Calu3 (cell line): Measurements from ENCODE around the gene SNX32. TPM values are rescaled to one million over a fixed set of nuclear protein-coding genes. Genes with fewer than 3 reads are reported as not detected.

ENCODE experiments used
- BruUV-seq: library from RNA; stranded (reverse); fragments of 400-500 nt; replicated peaks from 2 replicates; lab custom pipeline; 2021; lab: Mats Ljungman, UMichigan
- CTCF ChIA-PET: fragments of 300-600 bp; sonication (Branson Sonifier 250); formaldehyde crosslinking; loops from one replicate; lab custom pipeline; 2022; ENCODE audit warnings: antibody characterized with exemption; lab: Charles Lee
- DNase-seq: peaks from one replicate; pipeline ENCODE4 v3.0.0; 2022
- H3K27ac Mint-ChIP-seq: one replicate; pipeline ENCODE4 v1.8.0; 2022; ENCODE audit warnings: mixed read lengths; ENCODE audit not compliant: unreplicated experiment
- H3K27me3 Mint-ChIP-seq: one replicate; pipeline ENCODE4 v1.8.0; 2022; ENCODE audit warnings: mixed read lengths; ENCODE audit not compliant: unreplicated experiment
- H3K36me3 Mint-ChIP-seq: one replicate; pipeline ENCODE4 v1.8.0; 2022; ENCODE audit warnings: mild to moderate bottlenecking, moderate library complexity, mixed read lengths; ENCODE audit not compliant: insufficient read depth, unreplicated experiment
- H3K4me1 Mint-ChIP-seq: one replicate; pipeline ENCODE4 v1.8.0; 2022; ENCODE audit warnings: mild to moderate bottlenecking, low read depth, mixed read lengths; ENCODE audit not compliant: unreplicated experiment
- H3K4me3 Mint-ChIP-seq: one replicate; pipeline ENCODE4 v1.8.0; 2022; ENCODE audit warnings: mild to moderate bottlenecking, low read depth, moderate library complexity, mixed read lengths; ENCODE audit not compliant: unreplicated experiment
- H3K9me3 Mint-ChIP-seq: one replicate; pipeline ENCODE4 v1.8.0; 2022; ENCODE audit warnings: low read depth, mixed read lengths; ENCODE audit not compliant: unreplicated experiment
- CTCF ChIP-seq: fragments of 200-600 bp; IDR thresholded peaks from one replicate; pipeline ENCODE4 v1.8.0; 2022; ENCODE audit warnings: antibody characterized with exemption; ENCODE audit not compliant: unreplicated experiment
- intact Hi-C: fragments of 100-400 bp; cut with micrococcal nuclease; formaldehyde crosslinking; loops from one replicate; pipeline ENCODE4 v1.10.0; 2022; ENCODE audit not compliant: unreplicated experiment
- total RNA-seq: library from RNA; stranded (reverse); gene quantifications from 2 replicates; pipeline ENCODE4 v1.2.3, GENCODE V29; 2022

The SNX32 gene
- total RNA-seq, 1 experiment from 2014 or later: not detected

- no TSS peak for BruUV-seq
- H3K9me3 Mint-ChIP-seq: no peaks in the 10 kb centered on the region
- H3K27me3 Mint-ChIP-seq: no peaks in the 10 kb centered on the region
- no peak for TF ChIP-seq CTCF
- H3K4me1 Mint-ChIP-seq: peaks cover 56% of the 10 kb centered on the region
- H3K4me3 Mint-ChIP-seq: peak overlapping the region; percentile 84
- DNase-seq: no peak
- H3K36me3 Mint-ChIP-seq: peaks cover 69% of the 10 kb centered on the region
- intact Hi-C loops: no loop called here
- CTCF ChIA-PET: interaction anchor here (1.0 to 1.9 kb wide), 4 partner anchors 9 to 16 kb away, joined by 3 to 5 read pairs (median 4); partner anchors contain the start of gene FIBP
- peak overlapping the region; percentile 97 for H3K27ac Mint-ChIP-seq
Observed at GRCh38 chr11:65900899-65901180, 67.1 kb downstream of the SNX32 start.

- CTCF ChIA-PET: interaction anchor here (0.6 to 0.9 kb wide), 3 partner anchors 11 to 151 kb away, joined by 3 to 5 read pairs (median 3); partner anchors contain the start of gene FIBP
- H3K27me3 Mint-ChIP-seq: no peaks in the 10 kb centered on the region
- H3K9me3 Mint-ChIP-seq: no peaks in the 10 kb centered on the region
- no peak for TF ChIP-seq CTCF
- H3K4me3 Mint-ChIP-seq: peak overlapping the region; percentile 22
- intact Hi-C loops: no loop called here
- peaks cover 46% of the 10 kb centered on the region for H3K4me1 Mint-ChIP-seq
- no TSS peak for BruUV-seq
- peak; percentile 85 for DNase-seq
- peak overlapping the region; percentile 97 for H3K27ac Mint-ChIP-seq
- H3K36me3 Mint-ChIP-seq: peaks cover 54% of the 10 kb centered on the region
Observed at GRCh38 chr11:65903068-65903481, 69.3 kb downstream of the SNX32 start.

Other genes with a start within 250 kb of the SNX32 start
- gene KCNK7, start 238.2 kb upstream of the SNX32 start, total RNA-seq: 1.2 and 1.4 TPM in 2 replicates
- 86.3 and 91.4 TPM in 2 replicates for gene MAP3K11, start 219.7 kb upstream of the SNX32 start, total RNA-seq
- 72.8 and 77.4 TPM in 2 replicates for gene PCNX3, start 218.2 kb upstream of the SNX32 start, total RNA-seq
- gene SIPA1, start 195.9 kb upstream of the SNX32 start, total RNA-seq: 33.0 and 41.3 TPM in 2 replicates
- gene RELA, start 171.0 kb upstream of the SNX32 start, total RNA-seq: 76.4 and 79.6 TPM in 2 replicates
- 50.9 and 51.0 TPM in 2 replicates for gene KAT5, start 121.7 kb upstream of the SNX32 start, total RNA-seq
- 26.2 and 28.2 TPM in 2 replicates for gene RNASEH2C, start 113.2 kb upstream of the SNX32 start, total RNA-seq
- gene AP5B1, start 53.0 kb upstream of the SNX32 start, total RNA-seq: 18.5 and 21.9 TPM in 2 replicates
- 12.7 and 15.2 TPM in 2 replicates for gene OVOL1, start 46.9 kb upstream of the SNX32 start, total RNA-seq
- 955 and 963 TPM in 2 replicates for gene CFL1, start 24.2 kb downstream of the SNX32 start, total RNA-seq
- 50.8 and 67.6 TPM in 2 replicates for gene MUS81, start 26.5 kb downstream of the SNX32 start, total RNA-seq
- gene EFEMP2, start 38.8 kb downstream of the SNX32 start, total RNA-seq: 3.4 and 3.8 TPM in 2 replicates
- not detected in 2 replicates for gene CTSW, start 45.9 kb downstream of the SNX32 start, total RNA-seq
- 75.8 and 79.2 TPM in 2 replicates for gene FIBP, start 54.5 kb downstream of the SNX32 start, total RNA-seq
- 26.6 and 30.2 TPM in 2 replicates for gene CCDC85B, start 56.7 kb downstream of the SNX32 start, total RNA-seq
- gene FOSL1, start 66.4 kb downstream of the SNX32 start, total RNA-seq: 69.8 and 76.1 TPM in 2 replicates
- gene C11orf68, start 85.1 kb downstream of the SNX32 start, total RNA-seq: 25.9 and 27.4 TPM in 2 replicates
- gene DRAP1, start 85.5 kb downstream of the SNX32 start, total RNA-seq: 106 and 114 TPM in 2 replicates
- gene TSGA10IP, start 111.5 kb downstream of the SNX32 start, total RNA-seq: not detected in 2 replicates
- gene SART1, start 127.8 kb downstream of the SNX32 start, total RNA-seq: 47.2 and 48.3 TPM in 2 replicates
- gene EIF1AD, start 168.2 kb downstream of the SNX32 start, total RNA-seq: 55.1 and 61.1 TPM in 2 replicates
- 248 and 266 TPM in 2 replicates for gene BANF1, start 168.5 kb downstream of the SNX32 start, total RNA-seq
- gene CST6, start 178.0 kb downstream of the SNX32 start, total RNA-seq: 21.5 and 27.2 TPM in 2 replicates
- gene CATSPER1, start 192.5 kb downstream of the SNX32 start, total RNA-seq: 1.0 and 2.6 TPM in 2 replicates
- gene GAL3ST3, start 215.2 kb downstream of the SNX32 start, total RNA-seq: not detected in 2 replicates
- 167 and 173 TPM in 2 replicates for gene SF3B2, start 218.4 kb downstream of the SNX32 start, total RNA-seq
- 44.7 and 47.9 TPM in 2 replicates for gene PACS1, start 236.3 kb downstream of the SNX32 start, total RNA-seq